GM19023 (cell line): Measurements from ENCODE around the gene CDK5RAP3.
A peak's percentile ranks its signal among the peaks of the same experiment; 100 is the strongest.
"Not testable (repeated sequence)": the region's sequence is repeated elsewhere in the genome, so short reads cannot be mapped to it uniquely, and the experiment has no call there.

Experiments
- ATAC-seq: cut with Tn5 transposase; IDR thresholded peaks from one replicate; pipeline ENCODE4 v1.9.1; 2021; ENCODE audit warnings: mild to moderate bottlenecking, moderate library complexity; ENCODE audit not compliant: unreplicated experiment

The CDK5RAP3 gene

GRCh38 chr17:47970725-47971499, at the start of gene CDK5RAP3:
CDK5RAP3 (plus strand) TSS chr17:47971113; CDS start chr17:47971147, 34 bp downstream.
- peak; percentile 98 for ATAC-seq

GRCh38 chr17:47924785-47925677, 45.9 kb upstream of the CDK5RAP3 start:
- ATAC-seq: no peak

- no peak for ATAC-seq
Measured at GRCh38 chr17:47925678-47925988, 45.3 kb upstream of the CDK5RAP3 start.

GRCh38 chr17:47927821-47928400, 43.0 kb upstream of the CDK5RAP3 start:
- ATAC-seq: no peak

GRCh38 chr17:47928415-47928814, 42.5 kb upstream of the CDK5RAP3 start:
- no peak for ATAC-seq

- ATAC-seq: no peak
Measured at GRCh38 chr17:47929218-47930000, 41.5 kb upstream of the CDK5RAP3 start.

GRCh38 chr17:47931848-47932247, 39.1 kb upstream of the CDK5RAP3 start:
- ATAC-seq: no peak

- no peak for ATAC-seq
Measured at GRCh38 chr17:47934856-47935255, 36.1 kb upstream of the CDK5RAP3 start.

GRCh38 chr17:47935468-47935867, 35.4 kb upstream of the CDK5RAP3 start:
- not testable (repeated sequence) for ATAC-seq

GRCh38 chr17:47935961-47936360, 35.0 kb upstream of the CDK5RAP3 start:
- no peak for ATAC-seq

GRCh38 chr17:47937941-47938340, 33.0 kb upstream of the CDK5RAP3 start:
- no peak for ATAC-seq

GRCh38 chr17:47941246-47942095, 29.4 kb upstream of the CDK5RAP3 start, which contains the start of gene PNPO:
PNPO (plus strand) TSS chr17:47941571; CDS start chr17:47941676, 105 bp downstream.
- peak; percentile 91 for ATAC-seq

- ATAC-seq: no peak
Measured at GRCh38 chr17:47942096-47942510, 28.8 kb upstream of the CDK5RAP3 start.

GRCh38 chr17:47942568-47942967, 28.3 kb upstream of the CDK5RAP3 start:
- ATAC-seq: no peak

GRCh38 chr17:47945080-47945479, 25.8 kb upstream of the CDK5RAP3 start:
- ATAC-seq: no peak

GRCh38 chr17:47945529-47946508, 25.1 kb upstream of the CDK5RAP3 start:
- no peak for ATAC-seq

GRCh38 chr17:47946516-47946915, 24.4 kb upstream of the CDK5RAP3 start:
- ATAC-seq: no peak

- ATAC-seq: no peak
Measured at GRCh38 chr17:47946929-47947397, 23.9 kb upstream of the CDK5RAP3 start.
